Measurements from ENCODE around the gene UMODL1. TPM values are rescaled to one million over a fixed set of nuclear protein-coding genes. Genes with fewer than 3 reads are reported as not detected.

The UMODL1 gene
- total RNA-seq, 2 experiments from 2014 or later, result 7.4 to 12.3 TPM

DNA sequence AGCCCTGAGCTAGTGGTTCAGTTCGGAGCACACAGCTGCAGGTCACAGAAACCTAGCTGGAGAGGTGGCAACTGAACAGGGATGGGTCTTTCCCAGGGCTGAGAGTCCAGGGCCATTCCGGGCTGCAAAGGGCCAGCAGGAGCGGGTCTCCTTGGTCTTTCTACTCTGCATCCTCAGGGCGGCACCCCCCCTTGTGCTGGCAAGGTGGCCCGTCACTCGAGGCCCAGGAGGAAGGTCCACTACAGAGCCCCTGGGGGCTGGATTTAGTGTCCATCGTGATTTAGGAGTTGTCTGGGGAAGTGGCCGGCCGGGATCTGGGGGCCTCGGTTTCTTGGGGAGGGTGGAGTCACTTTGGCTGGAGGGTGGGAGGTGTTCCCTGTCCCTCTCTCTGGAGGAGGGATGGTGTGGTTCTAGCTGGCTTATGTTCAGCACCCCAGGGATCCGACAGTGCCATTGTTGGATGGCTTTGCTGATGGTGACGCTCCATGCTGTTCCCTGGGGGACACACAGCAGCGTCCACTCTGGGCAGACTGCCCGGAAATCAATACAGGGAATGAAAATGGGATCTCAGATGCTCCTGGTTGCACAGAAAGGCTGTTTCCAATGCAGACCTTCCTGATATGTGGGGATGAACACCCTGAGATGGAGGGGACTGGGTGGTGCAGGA, 64.4 kb downstream of the UMODL1 start:
- ChIA-PET CTCF (ENCODE audit: unreplicated experiment) (no interaction called here), POLR2A (no interaction called here)
- Histone ChIP-seq H3K36me3 (ENCODE audit: insufficient read depth, low read length) (peaks cover 16% of the 10 kb centered on the region), H3K9me3 (ENCODE audit: low read length) (no peaks in the 10 kb centered on the region), H3K4me2 (ENCODE audit: low read length) (no peak overlapping the region), H3K79me2 (ENCODE audit: insufficient read depth, low read depth, low read length) (no peaks in the 10 kb centered on the region), H3K4me1 (ENCODE audit: insufficient read depth, low read length, poor library complexity, severe bottlenecking) (peaks cover 8% of the 10 kb centered on the region), H3K4me3 (ENCODE audit: low read depth, low read length, poor library complexity, severe bottlenecking) (no peak overlapping the region), H4K20me1 (ENCODE audit: insufficient read depth, low read length) (no peaks in the 10 kb centered on the region), H3K27ac (ENCODE audit: low read depth, low read length, poor library complexity, severe bottlenecking) (no peak overlapping the region), H2AFZ (ENCODE audit: low read length) (no peak overlapping the region), H3K9me2 (ENCODE audit: insufficient read depth, low read length) (no peaks in the 10 kb centered on the region)
- BruUV-seq (replicated peaks), result no TSS peak
- DNase-seq (ENCODE audit: low spot score), result no peak
- intact Hi-C loops (cut with micrococcal nuclease; ENCODE audit: unreplicated experiment), result no loop called here
- no peak for TF ChIP-seq EZH2phosphoT487 (IDR thresholded peaks at IDR 0.05; ENCODE audit: borderline replicate concordance, low read depth, low read length)
- TF ChIP-seq, protein P1, sequence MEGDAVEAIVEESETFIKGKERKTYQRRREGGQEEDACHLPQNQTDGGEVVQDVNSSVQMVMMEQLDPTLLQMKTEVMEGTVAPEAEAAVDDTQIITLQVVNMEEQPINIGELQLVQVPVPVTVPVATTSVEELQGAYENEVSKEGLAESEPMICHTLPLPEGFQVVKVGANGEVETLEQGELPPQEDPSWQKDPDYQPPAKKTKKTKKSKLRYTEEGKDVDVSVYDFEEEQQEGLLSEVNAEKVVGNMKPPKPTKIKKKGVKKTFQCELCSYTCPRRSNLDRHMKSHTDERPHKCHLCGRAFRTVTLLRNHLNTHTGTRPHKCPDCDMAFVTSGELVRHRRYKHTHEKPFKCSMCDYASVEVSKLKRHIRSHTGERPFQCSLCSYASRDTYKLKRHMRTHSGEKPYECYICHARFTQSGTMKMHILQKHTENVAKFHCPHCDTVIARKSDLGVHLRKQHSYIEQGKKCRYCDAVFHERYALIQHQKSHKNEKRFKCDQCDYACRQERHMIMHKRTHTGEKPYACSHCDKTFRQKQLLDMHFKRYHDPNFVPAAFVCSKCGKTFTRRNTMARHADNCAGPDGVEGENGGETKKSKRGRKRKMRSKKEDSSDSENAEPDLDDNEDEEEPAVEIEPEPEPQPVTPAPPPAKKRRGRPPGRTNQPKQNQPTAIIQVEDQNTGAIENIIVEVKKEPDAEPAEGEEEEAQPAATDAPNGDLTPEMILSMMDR (conservative IDR thresholded peaks at IDR 0.05; ENCODE audit: low read length), result no peak

DNA sequence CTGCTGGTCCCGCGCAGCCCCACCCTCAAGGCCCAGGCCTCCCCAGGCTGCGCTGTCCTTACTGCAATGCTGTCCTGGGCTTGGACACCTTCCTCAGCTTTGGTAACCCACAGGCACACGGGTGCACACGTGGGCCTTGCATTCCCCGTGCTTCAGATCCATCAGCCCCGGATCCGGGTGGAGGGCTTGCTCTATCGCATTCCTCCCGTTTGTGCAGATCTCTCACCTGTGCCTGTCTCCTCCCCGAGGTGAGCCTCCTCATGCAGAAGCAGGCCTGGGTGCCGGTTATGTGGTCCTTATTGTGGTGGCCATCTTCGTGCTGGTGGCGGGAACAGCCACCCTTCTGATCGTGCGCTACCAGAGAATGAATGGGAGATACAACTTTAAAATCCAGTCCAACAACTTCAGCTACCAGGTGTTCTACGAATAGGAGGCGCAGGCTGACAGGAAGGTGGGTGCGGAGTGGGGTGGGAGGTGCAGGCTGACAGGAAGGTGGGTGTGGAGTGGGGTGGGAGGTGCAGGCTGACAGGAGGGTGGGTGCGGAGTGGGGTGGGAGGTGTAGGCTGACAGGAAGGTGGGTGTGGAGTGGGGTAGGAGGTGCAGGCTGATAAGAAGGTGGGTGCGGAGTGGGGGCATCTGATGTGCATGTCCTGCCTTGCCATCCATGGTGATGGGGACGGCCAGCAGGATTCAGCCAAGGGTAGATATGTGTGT, 66.2 kb downstream of the UMODL1 start:
- CTCF ChIA-PET (ENCODE audit: unreplicated experiment), result no interaction called here
- BruUV-seq (replicated peaks), result no TSS peak
- H3K9me2 ChIP-seq (ENCODE audit: insufficient read depth, low read length), result no peaks in the 10 kb centered on the region
- no peaks in the 10 kb centered on the region for H3K79me2 ChIP-seq (ENCODE audit: insufficient read depth, low read depth, low read length)
- peaks cover 11% of the 10 kb centered on the region for H3K4me1 ChIP-seq (ENCODE audit: insufficient read depth, low read length, poor library complexity, severe bottlenecking)
- intact Hi-C loops (cut with micrococcal nuclease; ENCODE audit: unreplicated experiment), result no loop called here
- H2AFZ ChIP-seq (ENCODE audit: low read length), result no peak overlapping the region
- POLR2A ChIA-PET, result interaction anchor here (0.6 kb wide), 1 partner anchor 201 kb away, joined by 5 read pairs; no protein-coding TSS in a partner anchor
- H3K27ac ChIP-seq (ENCODE audit: low read depth, low read length, poor library complexity, severe bottlenecking), result no peak overlapping the region
- TF ChIP-seq EZH2phosphoT487 (IDR thresholded peaks at IDR 0.05; ENCODE audit: borderline replicate concordance, low read depth, low read length), result no peak
- TF ChIP-seq, protein P1 (conservative IDR thresholded peaks at IDR 0.05; ENCODE audit: low read length), result no peak
- no peak overlapping the region for H3K4me2 ChIP-seq (ENCODE audit: low read length)
- no peak overlapping the region for H3K4me3 ChIP-seq (ENCODE audit: low read depth, low read length, poor library complexity, severe bottlenecking)
- no peak for DNase-seq (ENCODE audit: low spot score)
- no peaks in the 10 kb centered on the region for H3K9me3 ChIP-seq (ENCODE audit: low read length)
- no peaks in the 10 kb centered on the region for H4K20me1 ChIP-seq (ENCODE audit: insufficient read depth, low read length)
- H3K36me3 ChIP-seq (ENCODE audit: insufficient read depth, low read length), result peaks cover 9% of the 10 kb centered on the region

All from OCI-LY7 (cell line).